Renal cortex interstitium (tissue), 11 donors: ENCODE data around the gene BAMBI. TPM values are rescaled to one million over a fixed set of nuclear protein-coding genes. Genes with fewer than 3 reads are reported as not detected.

ENCODE experiments used
- DNase-seq, 11 donors: peaks; one replicate each; pipeline ENCODE4 v3.0.0-alpha.2; 2013; ENCODE audit warnings: low read depth in 9 of 11, low spot score in 4 of 11; ENCODE audit errors: extremely low read depth in 1 of 11
- polyA plus RNA-seq, 3 donors: library from polyadenylated mRNA; unstranded; fragments of 120-200 nt; gene quantifications; one replicate each; pipeline ENCODE4 v1.2.1, GENCODE V29; 2013; ENCODE audit not compliant: insufficient read length in 3 of 3

The BAMBI gene
- polyA plus RNA-seq, 3 donors, result 38.4 to 46.7 (median 42.2) TPM

DNA sequence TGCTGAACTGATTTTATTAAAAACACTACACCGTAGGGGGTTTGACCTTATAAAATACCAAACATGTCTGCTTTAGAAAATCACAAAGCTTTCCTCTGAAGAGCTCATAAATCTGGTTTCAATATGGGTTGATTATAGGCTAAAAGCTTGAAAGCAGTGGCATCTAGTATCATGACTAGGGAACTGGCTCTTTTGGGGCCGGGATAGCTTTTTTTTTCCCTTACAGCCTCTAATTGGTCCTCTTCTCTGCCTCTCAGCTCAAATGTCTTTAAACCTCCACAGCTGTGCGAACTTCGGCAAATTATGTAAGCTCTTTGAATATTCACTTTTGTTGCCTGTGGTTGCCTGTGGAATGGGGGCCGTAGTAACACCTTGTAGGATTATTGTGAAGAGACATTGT, 8.4 kb downstream of the BAMBI start:
- DNase-seq, result no peak

DNA sequence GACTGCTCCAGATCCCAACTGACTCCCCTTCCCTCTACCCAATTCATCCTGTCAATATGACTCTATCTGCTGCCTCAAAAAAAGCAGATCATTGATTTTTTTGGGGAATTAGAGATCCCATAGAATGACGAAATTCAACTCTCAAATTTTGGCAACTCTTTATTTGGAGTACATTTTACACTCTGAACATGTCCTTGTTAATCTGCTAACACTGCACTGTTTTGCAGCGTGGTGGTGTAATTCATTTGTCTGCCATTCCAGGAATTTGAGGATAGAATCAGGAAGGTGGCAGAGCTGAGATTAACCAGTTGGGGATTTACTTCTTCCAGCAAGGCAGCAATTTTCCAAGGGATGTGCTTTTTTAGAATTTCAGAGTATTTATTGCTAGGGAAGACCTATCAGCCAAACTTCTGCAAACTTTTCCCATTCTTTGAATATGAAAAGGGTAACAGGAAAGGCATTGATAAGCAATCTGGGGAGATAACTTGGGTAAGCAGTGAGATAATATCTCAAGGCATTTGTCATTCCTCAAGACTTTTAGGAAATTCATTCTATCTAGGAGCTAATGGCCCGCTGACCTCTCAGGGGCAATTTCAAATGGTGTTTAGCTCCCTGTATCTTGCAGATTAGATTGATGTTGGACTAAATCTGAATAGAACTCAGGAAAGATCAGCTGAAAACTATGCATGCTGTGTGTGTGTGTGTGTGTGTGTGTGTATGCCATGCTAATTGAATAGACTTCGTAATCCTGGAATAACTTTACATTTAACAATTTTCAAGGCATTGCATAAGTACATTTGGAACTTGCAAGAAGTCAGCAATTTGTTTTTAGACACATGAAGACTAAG, 9.7 kb downstream of the BAMBI start:
- DNase-seq, result no peak

DNA sequence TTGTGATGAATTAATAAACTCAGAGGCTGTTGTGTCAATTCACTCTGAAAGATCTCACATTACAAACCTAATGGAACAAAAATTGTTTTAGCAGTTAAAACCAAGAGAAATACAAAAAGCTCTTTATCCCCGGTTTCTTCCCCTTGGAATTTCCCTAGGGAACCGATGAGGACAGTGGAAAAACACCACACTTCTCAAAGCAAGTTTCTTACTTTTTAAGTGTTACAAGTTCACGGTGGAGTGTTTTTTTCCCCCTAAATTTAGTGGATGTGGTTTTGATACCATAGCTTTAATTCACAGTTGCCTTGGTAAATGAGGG, 10.3 kb downstream of the BAMBI start:
- no peak for DNase-seq

- DNase-seq, result no peak
Observed at GRCh38 chr10:28690545-28690944, 13.2 kb downstream of the BAMBI start.

DNA sequence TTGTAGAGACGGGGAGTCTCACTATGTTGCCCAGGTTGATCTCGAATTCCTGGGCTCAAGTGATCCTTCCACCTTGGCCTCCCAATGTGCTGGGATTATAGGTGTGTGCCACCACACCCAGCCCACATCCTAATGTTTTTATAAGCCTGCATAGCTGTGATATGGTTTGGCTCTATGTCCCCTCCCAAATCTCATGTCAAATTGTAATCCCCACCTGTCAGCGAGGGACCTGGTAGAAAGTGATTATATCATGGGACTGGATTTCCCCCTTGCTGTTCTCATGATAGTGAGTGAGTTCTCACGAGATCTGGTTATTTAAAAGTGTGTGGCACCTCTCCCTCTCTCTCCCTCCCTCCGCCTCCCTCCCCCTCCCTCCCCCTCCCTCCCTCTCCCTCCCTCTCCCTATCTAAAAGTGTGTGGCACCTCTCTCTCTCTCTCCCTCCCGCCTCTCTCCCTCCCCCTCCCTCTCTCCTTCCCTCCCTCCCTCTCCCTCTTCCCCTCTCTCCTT, 13.9 kb downstream of the BAMBI start:
- no peak for DNase-seq

DNA sequence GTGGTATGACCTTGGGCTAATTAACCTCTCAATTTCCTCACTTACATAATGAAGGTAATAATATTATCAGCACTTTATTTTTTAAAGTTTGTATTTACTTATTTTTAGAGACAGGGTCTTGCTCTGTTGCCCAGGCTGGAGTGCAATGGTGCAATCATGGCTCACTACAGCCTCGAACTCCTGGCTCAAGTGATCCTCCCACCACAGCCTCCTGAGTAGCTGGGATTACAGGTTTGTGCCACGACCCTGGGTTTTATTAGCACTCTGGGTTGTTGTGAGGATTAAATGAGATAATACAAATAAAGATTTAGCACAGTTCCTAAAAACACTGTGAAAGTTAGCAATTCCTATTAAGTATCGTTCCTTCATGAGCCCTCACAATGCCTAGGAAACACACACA, 14.7 kb downstream of the BAMBI start:
- DNase-seq, result no peak

DNA sequence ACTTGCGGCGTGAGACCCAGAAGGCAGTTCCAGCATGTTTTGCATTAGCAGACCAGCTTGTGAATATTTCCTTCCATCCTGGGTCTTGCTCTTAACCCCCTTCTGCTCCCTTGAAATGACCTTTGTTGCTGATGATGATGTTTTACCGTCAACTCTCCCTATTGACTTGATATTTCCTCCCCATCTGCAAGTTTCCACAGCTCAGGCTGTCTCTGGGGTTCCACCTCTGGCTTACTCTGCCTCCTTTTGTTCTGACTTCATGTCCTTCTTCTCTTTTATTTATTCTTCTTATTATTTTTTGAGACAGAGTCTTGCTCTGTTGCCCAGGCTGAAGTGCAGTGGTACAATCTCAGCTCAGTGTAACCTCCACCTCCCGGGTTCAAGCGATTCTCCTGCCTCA, 17.2 kb downstream of the BAMBI start:
- DNase-seq, result no peak

GRCh38 chr10:28698075-28698474, 20.8 kb downstream of the BAMBI start:
- DNase-seq, result no peak

DNA sequence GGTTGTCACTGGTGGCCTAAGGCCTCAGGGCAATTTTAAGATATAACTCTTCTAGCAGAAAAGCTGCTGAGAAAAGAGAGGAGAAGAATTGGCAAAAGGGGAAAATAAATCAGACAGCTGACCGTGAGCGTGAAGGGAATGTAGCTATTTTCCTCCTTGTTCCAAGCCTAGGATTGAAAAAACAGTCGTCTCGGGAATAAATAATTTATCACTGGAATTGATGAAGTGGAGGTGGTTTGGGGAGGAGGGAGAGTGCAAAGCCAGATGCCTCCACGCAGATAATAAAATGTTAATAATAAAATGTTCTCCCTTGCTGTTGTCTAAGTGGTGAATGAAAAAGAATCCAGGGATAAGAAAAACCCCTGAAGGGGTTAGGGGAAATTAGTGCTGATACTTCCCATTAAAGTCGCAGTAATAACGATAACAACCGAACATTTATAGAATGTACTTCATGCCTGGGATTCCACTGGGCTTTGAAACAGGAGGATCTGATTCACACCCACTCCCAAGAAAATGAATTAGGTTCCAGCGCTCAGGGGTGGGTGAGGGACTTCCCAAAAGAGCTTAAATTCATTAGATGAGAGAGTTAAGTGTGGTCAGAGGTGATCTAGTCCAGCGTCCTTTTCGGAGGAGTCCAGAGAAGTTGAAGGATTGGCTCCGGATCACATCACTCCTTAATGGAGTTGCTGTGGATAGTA, 27.3 kb downstream of the BAMBI start:
- no peak for DNase-seq

DNA sequence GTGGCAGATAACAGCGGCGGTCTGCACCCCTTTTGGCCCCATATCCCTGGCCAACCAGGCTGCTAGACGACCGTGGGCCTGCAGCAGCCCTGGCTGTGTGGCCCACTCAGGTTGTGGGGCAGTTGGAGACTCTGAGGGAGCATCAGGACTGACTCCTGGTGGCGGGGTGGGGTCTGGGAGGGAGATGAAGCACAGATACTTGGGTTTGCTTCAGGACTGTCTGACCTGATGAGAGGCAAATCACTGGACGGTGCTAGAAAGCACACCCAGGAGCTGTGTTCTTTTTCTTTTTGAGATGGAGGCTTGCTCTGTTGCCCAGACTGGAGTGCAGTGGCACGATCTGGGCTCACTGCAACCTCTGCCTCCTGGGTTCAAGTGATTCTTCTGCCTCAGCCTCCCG, 28.2 kb downstream of the BAMBI start:
- no peak for DNase-seq

GRCh38 chr10:28709001-28709710, 31.8 kb downstream of the BAMBI start:
- peak in 2 of 11 donors; percentile 29 to 44 for DNase-seq

GRCh38 chr10:28710202-28710886, 33.0 kb downstream of the BAMBI start:
- no peak for DNase-seq

DNA sequence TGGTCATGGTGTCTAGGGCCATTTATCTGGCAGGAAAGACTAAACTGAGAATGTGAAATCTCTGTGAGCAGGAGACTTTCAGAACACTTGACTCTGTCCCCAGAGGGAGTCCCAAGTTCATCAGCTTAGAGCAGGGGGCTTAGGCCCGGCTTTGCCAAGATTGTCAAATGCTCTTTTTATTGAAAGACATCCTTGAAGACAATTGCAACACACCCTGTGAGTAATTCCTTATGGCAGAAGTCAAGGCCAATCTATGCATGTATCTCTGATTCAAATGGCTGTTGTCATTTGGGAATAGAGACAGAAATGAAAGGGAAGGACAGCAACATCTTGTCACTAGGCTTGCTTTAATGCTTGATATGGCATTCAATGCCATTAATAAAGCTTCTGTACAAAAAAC, 33.7 kb downstream of the BAMBI start:
- DNase-seq, result no peak

- DNase-seq, result no peak
Observed at GRCh38 chr10:28711776-28712175, 34.5 kb downstream of the BAMBI start.

- DNase-seq, result no peak
Observed at GRCh38 chr10:28713626-28714352, 36.5 kb downstream of the BAMBI start.

DNA sequence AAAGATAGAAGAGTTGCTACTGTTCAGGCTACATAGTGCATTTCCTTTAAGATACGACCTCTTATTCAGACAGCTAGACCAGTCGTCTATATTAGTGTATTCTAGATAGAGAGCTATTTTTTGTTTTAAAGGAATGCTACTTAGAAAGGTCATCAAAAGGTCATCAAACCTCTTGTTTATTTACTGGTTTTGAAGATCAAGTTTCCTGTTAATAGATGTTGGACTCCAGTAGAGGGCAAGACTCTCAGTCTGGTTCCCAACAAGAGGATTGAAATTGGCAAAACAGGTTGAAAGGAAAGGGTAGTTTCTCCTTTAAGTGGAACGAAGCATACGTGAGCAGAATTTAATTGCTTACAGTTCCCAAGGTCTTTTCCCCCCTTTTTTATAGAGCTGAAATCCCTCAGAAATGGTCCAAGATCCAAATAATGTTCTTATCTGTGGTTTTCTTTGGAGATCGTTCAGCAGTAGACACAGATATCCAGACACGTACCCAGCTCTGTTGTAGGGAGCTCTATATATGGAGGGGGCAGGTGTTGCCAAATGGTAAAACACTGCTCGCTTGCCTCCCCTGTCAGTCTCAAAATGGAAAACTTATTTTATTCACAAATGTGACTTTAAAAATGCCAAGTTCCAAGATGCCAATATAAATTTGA, 37.2 kb downstream of the BAMBI start:
- no peak for DNase-seq

GRCh38 chr10:28715246-28715645, 37.9 kb downstream of the BAMBI start:
- no peak for DNase-seq

GRCh38 chr10:28715757-28716156, 38.4 kb downstream of the BAMBI start:
- no peak for DNase-seq
